H1 (cell line): ENCODE measurements around the gene SNTN. TPM values are rescaled to one million over a fixed set of nuclear protein-coding genes. Genes with fewer than 3 reads are reported as not detected.

Experiments
- CBX5 ChIP-seq: fragments of 300-800, 300-1000 bp; sonication (generic); IDR thresholded peaks from 2 replicates; pipeline ENCODE4 v1.7.1; 2016; ENCODE audit warnings: antibody characterized with exemption, low read length, low read depth
- CHD2 ChIP-seq: IDR thresholded peaks from 2 replicates; pipeline ENCODE4 v1.6.1; 2012; ENCODE audit warnings: low read length, improper control_type of control experiment
- CHD7 ChIP-seq: fragments of 300-600 bp; sonication (generic); IDR thresholded peaks from 2 replicates; pipeline ENCODE4 v1.7.1; 2012; ENCODE audit warnings: low read length, moderate library complexity, mild to moderate bottlenecking, inconsistent platforms; ENCODE audit not compliant: insufficient replicate concordance
- HDAC2 ChIP-seq, 2 experiments: fragments of 300-600 bp in 1 of 2; sonication (generic) in 1 of 2; IDR thresholded peaks; 2 replicates each; pipeline ENCODE4 v1.6.1; 2011 to 2012; ENCODE audit warnings: low read depth in 2 of 2, low read length in 2 of 2, mild to moderate bottlenecking in 2 of 2, moderate library complexity in 2 of 2, borderline replicate concordance in 1 of 2, inconsistent platforms in 1 of 2
- MAFK ChIP-seq: IDR thresholded peaks from 2 replicates; pipeline ENCODE4 v1.6.1; 2012; ENCODE audit warnings: low read depth, mild to moderate bottlenecking, improper control_type of control experiment, low read length
- polyA plus RNA-seq, 7 experiments: library from polyadenylated mRNA; depleted of rRNA in 3 of 7; stranded (reverse) in 5 of 7; unstranded in 2 of 7; fragments of >200 nt in 5 of 7; fragments of 200-250 nt in 2 of 7; gene quantifications; 1 replicate in 5 of 7; 2 replicates in 1 of 7; 4 replicates in 1 of 7; pipeline versions ENCODE4 v1.2.1 to v1.2.3, GENCODE V29; 2011 to 2013; ENCODE audit warnings: missing spikeins in 2 of 7, mixed read lengths in 2 of 7
- total RNA-seq: library from RNA; stranded (reverse); fragmentation: NEBNext Ultra II Directional; extraction: Animal tissue kit (Norgen Biotek cat#: 25700); gene quantifications from 2 replicates; pipeline ENCODE4 v1.2.1, GENCODE V29; 2021

SNTN gene
- total and polyA plus RNA-seq, 2 of the 8 experiments (the other 6 are each of a cell fraction or from before 2014, with no cell fraction given): not detected

- TF ChIP-seq CHD7 (no peak), HDAC2 (IDR thresholded peaks at IDR 0.05; ENCODE audit: borderline replicate concordance in 1 of 2, low read depth in 2 of 2, low read length in 2 of 2) (no peak), MAFK (no peak), CBX5 (no peak), CHD2 (no peak)
These were observed 55.3 kb downstream of the SNTN start (continued) for GRCh38 chr3:63707731-63708130.
